ENCODE results near the gene MRPL36. TPM values are rescaled to one million over a fixed set of nuclear protein-coding genes. Genes with fewer than 3 reads are reported as not detected.
A peak's percentile ranks its signal among the peaks of the same experiment; 100 is the strongest.

Gene MRPL36
- total RNA-seq, 1 experiment from 2014 or later, result 61.2 TPM

DNA sequence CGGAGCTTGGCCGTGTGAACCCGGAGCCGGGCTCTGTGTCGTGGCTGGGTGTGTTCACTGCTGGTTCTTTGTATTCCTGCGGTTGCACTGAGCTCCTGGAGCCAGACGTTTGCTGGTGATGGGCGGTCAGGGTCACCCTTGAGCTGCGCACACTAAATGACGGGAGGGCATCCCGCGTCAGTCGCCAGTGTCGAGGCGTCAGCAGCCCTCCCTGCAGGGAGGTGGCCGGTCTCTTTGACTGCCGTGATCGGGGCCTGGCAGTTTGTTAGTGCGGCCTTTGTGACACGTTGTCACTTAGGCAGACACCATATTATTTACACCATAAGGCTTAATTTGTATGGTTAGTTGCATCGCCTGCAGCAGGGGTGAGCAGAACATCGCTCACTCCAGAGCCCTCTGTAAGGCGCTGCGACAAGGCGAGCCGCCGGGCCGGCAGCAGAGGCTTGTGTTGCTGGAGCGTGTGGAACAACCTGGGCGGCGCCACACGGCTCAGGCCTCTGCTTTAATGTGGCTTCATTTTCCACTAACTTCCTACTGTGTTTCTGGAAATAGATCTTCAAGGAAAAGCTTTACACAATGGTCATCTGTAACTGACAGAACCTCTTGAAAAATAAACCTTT lies 9.9 kb upstream of the MRPL36 start:
- Mint-ChIP-seq H3K27me3 (ENCODE audit: low read depth) (no peaks in the 10 kb centered on the region), H3K4me3 (no peak overlapping the region), H3K9me3 (no peaks in the 10 kb centered on the region), H3K36me3 (peaks cover 78% of the 10 kb centered on the region), H3K4me1 (peaks cover 2% of the 10 kb centered on the region; the same call in 1 of the 2 replicates), H3K27ac (peak overlapping the region; percentile 57; the same call in 1 of the 2 replicates)
- ATAC-seq (no peak), DNase-seq (ENCODE audit: low spot score) (no peak)
- POLR2A ChIA-PET, result no interaction called here
- CTCF ChIA-PET, result interaction anchor here (1.1 kb wide), 1 partner anchor 9 kb away, joined by 3 read pairs; no protein-coding TSS in a partner anchor
- TF ChIP-seq, protein P1, sequence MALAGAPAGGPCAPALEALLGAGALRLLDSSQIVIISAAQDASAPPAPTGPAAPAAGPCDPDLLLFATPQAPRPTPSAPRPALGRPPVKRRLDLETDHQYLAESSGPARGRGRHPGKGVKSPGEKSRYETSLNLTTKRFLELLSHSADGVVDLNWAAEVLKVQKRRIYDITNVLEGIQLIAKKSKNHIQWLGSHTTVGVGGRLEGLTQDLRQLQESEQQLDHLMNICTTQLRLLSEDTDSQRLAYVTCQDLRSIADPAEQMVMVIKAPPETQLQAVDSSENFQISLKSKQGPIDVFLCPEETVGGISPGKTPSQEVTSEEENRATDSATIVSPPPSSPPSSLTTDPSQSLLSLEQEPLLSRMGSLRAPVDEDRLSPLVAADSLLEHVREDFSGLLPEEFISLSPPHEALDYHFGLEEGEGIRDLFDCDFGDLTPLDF (CRISPR knock-in tag; IDR thresholded peaks at IDR 0.05), result no peak
- TF ChIP-seq, protein P2, sequence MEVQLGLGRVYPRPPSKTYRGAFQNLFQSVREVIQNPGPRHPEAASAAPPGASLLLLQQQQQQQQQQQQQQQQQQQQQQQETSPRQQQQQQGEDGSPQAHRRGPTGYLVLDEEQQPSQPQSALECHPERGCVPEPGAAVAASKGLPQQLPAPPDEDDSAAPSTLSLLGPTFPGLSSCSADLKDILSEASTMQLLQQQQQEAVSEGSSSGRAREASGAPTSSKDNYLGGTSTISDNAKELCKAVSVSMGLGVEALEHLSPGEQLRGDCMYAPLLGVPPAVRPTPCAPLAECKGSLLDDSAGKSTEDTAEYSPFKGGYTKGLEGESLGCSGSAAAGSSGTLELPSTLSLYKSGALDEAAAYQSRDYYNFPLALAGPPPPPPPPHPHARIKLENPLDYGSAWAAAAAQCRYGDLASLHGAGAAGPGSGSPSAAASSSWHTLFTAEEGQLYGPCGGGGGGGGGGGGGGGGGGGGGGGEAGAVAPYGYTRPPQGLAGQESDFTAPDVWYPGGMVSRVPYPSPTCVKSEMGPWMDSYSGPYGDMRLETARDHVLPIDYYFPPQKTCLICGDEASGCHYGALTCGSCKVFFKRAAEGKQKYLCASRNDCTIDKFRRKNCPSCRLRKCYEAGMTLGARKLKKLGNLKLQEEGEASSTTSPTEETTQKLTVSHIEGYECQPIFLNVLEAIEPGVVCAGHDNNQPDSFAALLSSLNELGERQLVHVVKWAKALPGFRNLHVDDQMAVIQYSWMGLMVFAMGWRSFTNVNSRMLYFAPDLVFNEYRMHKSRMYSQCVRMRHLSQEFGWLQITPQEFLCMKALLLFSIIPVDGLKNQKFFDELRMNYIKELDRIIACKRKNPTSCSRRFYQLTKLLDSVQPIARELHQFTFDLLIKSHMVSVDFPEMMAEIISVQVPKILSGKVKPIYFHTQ (CRISPR knock-in tag; IDR thresholded peaks at IDR 0.05), result no peak
- TF ChIP-seq JAZF1 (CRISPR knock-in tag; IDR thresholded peaks at IDR 0.05) (no peak), ESRRA (CRISPR knock-in tag; IDR thresholded peaks at IDR 0.05; ENCODE audit: borderline replicate concordance) (no peak), ZNF219 (CRISPR knock-in tag; IDR thresholded peaks at IDR 0.05; ENCODE audit: borderline replicate concordance) (no peak), TEAD4 (CRISPR knock-in tag; IDR thresholded peaks at IDR 0.05) (no peak), ZNF396 (CRISPR knock-in tag; IDR thresholded peaks at IDR 0.05; ENCODE audit: borderline replicate concordance) (no peak)

DNA sequence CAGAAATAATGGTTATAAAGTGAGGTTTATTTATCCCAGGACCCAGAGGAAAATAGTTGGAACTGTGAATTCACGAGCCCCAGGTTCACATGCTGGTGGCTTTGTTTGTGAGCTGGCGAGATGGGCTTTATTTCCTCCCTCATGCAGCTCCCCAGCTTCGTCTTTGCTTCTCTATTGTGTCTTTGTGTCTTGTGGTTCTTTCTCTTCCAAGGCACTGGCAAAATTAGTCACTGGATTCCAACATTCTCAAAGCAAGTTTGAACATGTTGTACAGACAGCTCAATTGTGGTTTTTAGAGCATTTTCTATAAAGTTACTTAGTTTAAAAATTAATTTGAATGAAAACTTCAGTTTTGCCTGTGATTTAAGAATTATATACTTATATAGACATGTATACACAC lies 8.8 kb upstream of the MRPL36 start:
- peaks cover 78% of the 10 kb centered on the region for H3K36me3 Mint-ChIP-seq
- ATAC-seq, result no peak

More for the DNA sequence above, 8.8 kb upstream of the MRPL36 start:
- ChIA-PET CTCF (interaction anchor here (0.9 to 1.5 kb wide), 2 partner anchors 16 to 45 kb away, joined by 3 to 4 read pairs; no protein-coding TSS in a partner anchor), POLR2A (no interaction called here)
- Mint-ChIP-seq H3K27me3 (ENCODE audit: low read depth) (no peaks in the 10 kb centered on the region), H3K4me1 (peaks cover 2% of the 10 kb centered on the region; the same call in 1 of the 2 replicates), H3K27ac (no peak overlapping the region), H3K4me3 (no peak overlapping the region), H3K9me3 (no peaks in the 10 kb centered on the region)
- DNase-seq (ENCODE audit: low spot score), result no peak
- TF ChIP-seq TEAD4 (CRISPR knock-in tag; IDR thresholded peaks at IDR 0.05) (no peak), OVOL2 (CRISPR knock-in tag; IDR thresholded peaks at IDR 0.05; ENCODE audit: borderline replicate concordance) (no peak), FOXJ3 (CRISPR knock-in tag; IDR thresholded peaks at IDR 0.05; ENCODE audit: borderline replicate concordance) (no peak), GABPB1 (CRISPR knock-in tag; IDR thresholded peaks at IDR 0.05) (no peak), TEAD1 (CRISPR knock-in tag; IDR thresholded peaks at IDR 0.05) (no peak), ESRRA (CRISPR knock-in tag; IDR thresholded peaks at IDR 0.05; ENCODE audit: borderline replicate concordance) (no peak), TP53 (CRISPR knock-in tag; IDR thresholded peaks at IDR 0.05) (no peak), RORB (CRISPR knock-in tag; IDR thresholded peaks at IDR 0.05) (no peak), ZNF423 (CRISPR knock-in tag; IDR thresholded peaks at IDR 0.05) (no peak)
- TF ChIP-seq, protein P3, sequence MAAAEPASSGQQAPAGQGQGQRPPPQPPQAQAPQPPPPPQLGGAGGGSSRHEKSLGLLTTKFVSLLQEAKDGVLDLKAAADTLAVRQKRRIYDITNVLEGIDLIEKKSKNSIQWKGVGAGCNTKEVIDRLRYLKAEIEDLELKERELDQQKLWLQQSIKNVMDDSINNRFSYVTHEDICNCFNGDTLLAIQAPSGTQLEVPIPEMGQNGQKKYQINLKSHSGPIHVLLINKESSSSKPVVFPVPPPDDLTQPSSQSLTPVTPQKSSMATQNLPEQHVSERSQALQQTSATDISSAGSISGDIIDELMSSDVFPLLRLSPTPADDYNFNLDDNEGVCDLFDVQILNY (CRISPR knock-in tag; IDR thresholded peaks at IDR 0.05), result no peak
- TF ChIP-seq, protein P4, sequence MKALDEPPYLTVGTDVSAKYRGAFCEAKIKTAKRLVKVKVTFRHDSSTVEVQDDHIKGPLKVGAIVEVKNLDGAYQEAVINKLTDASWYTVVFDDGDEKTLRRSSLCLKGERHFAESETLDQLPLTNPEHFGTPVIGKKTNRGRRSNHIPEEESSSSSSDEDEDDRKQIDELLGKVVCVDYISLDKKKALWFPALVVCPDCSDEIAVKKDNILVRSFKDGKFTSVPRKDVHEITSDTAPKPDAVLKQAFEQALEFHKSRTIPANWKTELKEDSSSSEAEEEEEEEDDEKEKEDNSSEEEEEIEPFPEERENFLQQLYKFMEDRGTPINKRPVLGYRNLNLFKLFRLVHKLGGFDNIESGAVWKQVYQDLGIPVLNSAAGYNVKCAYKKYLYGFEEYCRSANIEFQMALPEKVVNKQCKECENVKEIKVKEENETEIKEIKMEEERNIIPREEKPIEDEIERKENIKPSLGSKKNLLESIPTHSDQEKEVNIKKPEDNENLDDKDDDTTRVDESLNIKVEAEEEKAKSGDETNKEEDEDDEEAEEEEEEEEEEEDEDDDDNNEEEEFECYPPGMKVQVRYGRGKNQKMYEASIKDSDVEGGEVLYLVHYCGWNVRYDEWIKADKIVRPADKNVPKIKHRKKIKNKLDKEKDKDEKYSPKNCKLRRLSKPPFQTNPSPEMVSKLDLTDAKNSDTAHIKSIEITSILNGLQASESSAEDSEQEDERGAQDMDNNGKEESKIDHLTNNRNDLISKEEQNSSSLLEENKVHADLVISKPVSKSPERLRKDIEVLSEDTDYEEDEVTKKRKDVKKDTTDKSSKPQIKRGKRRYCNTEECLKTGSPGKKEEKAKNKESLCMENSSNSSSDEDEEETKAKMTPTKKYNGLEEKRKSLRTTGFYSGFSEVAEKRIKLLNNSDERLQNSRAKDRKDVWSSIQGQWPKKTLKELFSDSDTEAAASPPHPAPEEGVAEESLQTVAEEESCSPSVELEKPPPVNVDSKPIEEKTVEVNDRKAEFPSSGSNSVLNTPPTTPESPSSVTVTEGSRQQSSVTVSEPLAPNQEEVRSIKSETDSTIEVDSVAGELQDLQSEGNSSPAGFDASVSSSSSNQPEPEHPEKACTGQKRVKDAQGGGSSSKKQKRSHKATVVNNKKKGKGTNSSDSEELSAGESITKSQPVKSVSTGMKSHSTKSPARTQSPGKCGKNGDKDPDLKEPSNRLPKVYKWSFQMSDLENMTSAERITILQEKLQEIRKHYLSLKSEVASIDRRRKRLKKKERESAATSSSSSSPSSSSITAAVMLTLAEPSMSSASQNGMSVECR (CRISPR knock-in tag; IDR thresholded peaks at IDR 0.05; ENCODE audit: borderline replicate concordance), result no peak
